ENCODE data around the gene CSRNP2.

- TF ChIP-seq CTCF (IDR thresholded peaks at IDR 0.05; ENCODE audit: extremely low read depth in 1 of 2, insufficient read depth in 1 of 2, low read depth in 1 of 2, low read length in 2 of 2) (no peak), EZH2 (IDR thresholded peaks at IDR 0.05; ENCODE audit: borderline replicate concordance, low read depth, low read length, severe bottlenecking) (no peak), MAX (IDR thresholded peaks at IDR 0.05; ENCODE audit: insufficient read depth, insufficient read length) (no peak), JUN (IDR thresholded peaks at IDR 0.05; ENCODE audit: borderline replicate concordance, insufficient read depth, insufficient read length, low read depth) (no peak)
Observed at GRCh38 chr12:51115533-51115932, 32.1 kb upstream of the CSRNP2 start.
